AG04449 (cell line): ENCODE measurements around the gene EIF2S2.

Experiments
- CTCF ChIA-PET: fragments of 350-600 bp; formaldehyde crosslinking; extraction: SDS; loops from one replicate; lab custom pipeline; 2021; ENCODE audit warnings: antibody characterized with exemption; lab: Yijun Ruan, JAX
- POLR2A ChIA-PET: fragments of 400-600, 350-600 bp; formaldehyde crosslinking; extraction: SDS; loops from one replicate; lab custom pipeline; 2020; ENCODE audit warnings: antibody characterized with exemption, inconsistent platforms; lab: Yijun Ruan, JAX
- DNase-seq: peaks from one replicate; pipeline ENCODE4 v3.0.0-alpha.2; 2010; ENCODE audit warnings: low read depth, low spot score
- H3K4me3 ChIP-seq: 2 replicates; pipeline ENCODE4 v1.5.1; 2011; ENCODE audit warnings: low read depth, mild to moderate bottlenecking, control low read depth, low read length
- CTCF ChIP-seq: IDR thresholded peaks from one replicate; pipeline ENCODE4 v1.5.1; 2011; ENCODE audit warnings: mild to moderate bottlenecking, moderate library complexity, low read length, control low read depth, inconsistent platforms; ENCODE audit not compliant: insufficient read depth; ENCODE audit errors: missing control alignments

The EIF2S2 gene

GRCh38 chr20:34083781-34084180 is 28.3 kb downstream of the EIF2S2 start:
- ChIA-PET CTCF (interaction anchor here (0.7 to 3.7 kb wide), 7 partner anchors 10 to 221 kb away, joined by 3 to 15 read pairs (median 3); no protein-coding TSS in a partner anchor), POLR2A (no interaction called here)
- TF ChIP-seq CTCF = no peak
- no peak for DNase-seq
- H3K4me3 ChIP-seq = no peak overlapping the region

- TF ChIP-seq CTCF = no peak
- no peak for DNase-seq
- ChIA-PET POLR2A (no interaction called here), CTCF (interaction anchor here (0.7 to 1.5 kb wide), 8 partner anchors 9 to 220 kb away, joined by 3 to 5 read pairs (median 4); no protein-coding TSS in a partner anchor)
- H3K4me3 ChIP-seq = no peak overlapping the region
Measured at GRCh38 chr20:34083137-34083536, 28.9 kb downstream of the EIF2S2 start.

GRCh38 chr20:34082232-34082887 is 29.7 kb downstream of the EIF2S2 start:
- no peak overlapping the region for H3K4me3 ChIP-seq
- CTCF ChIA-PET = interaction anchor here (0.9 to 1.5 kb wide), 7 partner anchors 9 to 219 kb away, joined by 3 to 5 read pairs (median 4); no protein-coding TSS in a partner anchor
- POLR2A ChIA-PET = no interaction called here
- DNase-seq = no peak
- TF ChIP-seq CTCF = no peak

- H3K4me3 ChIP-seq = no peak overlapping the region
- POLR2A ChIA-PET = no interaction called here
- no peak for DNase-seq
- no peak for TF ChIP-seq CTCF
- CTCF ChIA-PET = interaction anchor here (1.5 to 4.9 kb wide), 2 partner anchors 11 to 217 kb away, joined by 3 to 35 read pairs; no protein-coding TSS in a partner anchor
Measured at GRCh38 chr20:34079818-34080217, 32.2 kb downstream of the EIF2S2 start.

GRCh38 chr20:34078540-34078939 is 33.5 kb downstream of the EIF2S2 start:
- CTCF ChIA-PET = interaction anchor here (1.1 to 4.9 kb wide), 2 partner anchors 10 to 12 kb away, joined by 3 to 35 read pairs; no protein-coding TSS in a partner anchor

More at GRCh38 chr20:34078540-34078939, 33.5 kb downstream of the EIF2S2 start:
- no peak for TF ChIP-seq CTCF
- POLR2A ChIA-PET = no interaction called here
- no peak for DNase-seq
- H3K4me3 ChIP-seq = no peak overlapping the region
